Natural killer cell treated with Interleukin-12 subunit alpha and Interleukin-12 subunit beta and Interleukin-15 and Interleukin-18, amount 100 ng/mL, for 72 hours (primary cell): ENCODE measurements around the gene CHST1. TPM values are rescaled to one million over a fixed set of nuclear protein-coding genes. Genes with fewer than 3 reads are reported as not detected.

Experiments
- ATAC-seq, 2 donors: fragments of 150-1000 bp; cut with Tn5 transposase in 1 of 2; sonication (Bioruptor Pico), chemical (Tn5 transposase) in 1 of 2; 2 replicates each; pipeline ENCODE4 v1.10.0; 2021
- DNase-seq: peaks from one replicate; pipeline ENCODE4 v3.0.0; 2022; ENCODE audit warnings: low spot score
- H3K27ac Mint-ChIP-seq, 2 donors: 1 replicate in 1 of 2; 2 replicates in 1 of 2; pipeline ENCODE4 v1.8.0; 2022; ENCODE audit warnings: mixed read lengths in 2 of 2, mild to moderate bottlenecking in 1 of 2, moderate library complexity in 1 of 2
- H3K27me3 Mint-ChIP-seq, 2 donors: 1 replicate in 1 of 2; 2 replicates in 1 of 2; pipeline ENCODE4 v1.8.0; 2022; ENCODE audit warnings: mixed read lengths in 2 of 2
- H3K36me3 Mint-ChIP-seq: one replicate; pipeline ENCODE4 v1.8.0; 2022; ENCODE audit warnings: mixed read lengths
- H3K4me1 Mint-ChIP-seq, 2 donors: 1 replicate in 1 of 2; 2 replicates in 1 of 2; pipeline ENCODE4 v1.8.0; 2022; ENCODE audit warnings: low read depth in 2 of 2, mixed read lengths in 2 of 2, mild to moderate bottlenecking in 1 of 2
- H3K4me3 Mint-ChIP-seq: one replicate; pipeline ENCODE4 v1.8.0; 2022; ENCODE audit warnings: mixed read lengths
- H3K9me3 Mint-ChIP-seq: 2 replicates; pipeline ENCODE4 v1.8.0; 2022; ENCODE audit warnings: mixed read lengths
- total RNA-seq, 2 donors: library from RNA; stranded (reverse); gene quantifications; one replicate each; pipeline ENCODE4 v1.2.3, GENCODE V29; 2022

The CHST1 gene
- total RNA-seq, 2 donors from 2014 or later: not detected

- Mint-ChIP-seq H3K9me3 (no peaks in the 10 kb centered on the region), H3K36me3 (no peaks in the 10 kb centered on the region), H3K27me3 (peaks cover 31 to 34% of the 10 kb centered on the region in 2 donors), H3K4me3 (no peak overlapping the region), H3K4me1 (peaks cover 0 to 2% of the 10 kb centered on the region in 2 donors), H3K27ac (no peak overlapping the region)
- DNase-seq (no peak), ATAC-seq (no peak)
Measured at GRCh38 chr11:45660729-45661438, 4.5 kb downstream of the CHST1 start.

- no peak overlapping the region for H3K4me3 Mint-ChIP-seq
- no peaks in the 10 kb centered on the region for H3K9me3 Mint-ChIP-seq
- no peak for ATAC-seq
- H3K27me3 Mint-ChIP-seq: peaks cover 31 to 34% of the 10 kb centered on the region in 2 donors
- H3K27ac Mint-ChIP-seq: no peak overlapping the region
- no peak for DNase-seq
- peaks cover 0 to 10% of the 10 kb centered on the region in 2 donors for H3K4me1 Mint-ChIP-seq
- no peaks in the 10 kb centered on the region for H3K36me3 Mint-ChIP-seq
Measured at GRCh38 chr11:45659818-45660160, 5.6 kb downstream of the CHST1 start.

GRCh38 chr11:45659031-45659817 is 6.2 kb downstream of the CHST1 start:
- H3K27ac Mint-ChIP-seq: no peak overlapping the region

GRCh38 chr11:45658292-45658991 is 7.0 kb downstream of the CHST1 start:
- H3K36me3 Mint-ChIP-seq: no peaks in the 10 kb centered on the region
- no peaks in the 10 kb centered on the region for H3K9me3 Mint-ChIP-seq
- H3K4me1 Mint-ChIP-seq: peaks cover 0 to 10% of the 10 kb centered on the region in 2 donors
- DNase-seq (no peak), ATAC-seq (peak in 1 of 2 donors; percentile 48)
- H3K27ac Mint-ChIP-seq: no peak overlapping the region
- H3K4me3 Mint-ChIP-seq: no peak overlapping the region
- H3K27me3 Mint-ChIP-seq: peaks cover 29 to 34% of the 10 kb centered on the region in 2 donors

More at GRCh38 chr11:45659031-45659817, 6.2 kb downstream of the CHST1 start:
- DNase-seq (no peak), ATAC-seq (no peak)
- Mint-ChIP-seq H3K27me3 (peaks cover 31 to 34% of the 10 kb centered on the region in 2 donors), H3K9me3 (no peaks in the 10 kb centered on the region), H3K4me1 (peaks cover 0 to 10% of the 10 kb centered on the region in 2 donors), H3K36me3 (no peaks in the 10 kb centered on the region), H3K4me3 (no peak overlapping the region)

- Mint-ChIP-seq H3K27me3 (peaks cover 21 to 28% of the 10 kb centered on the region in 2 donors), H3K27ac (no peak overlapping the region)
Measured at GRCh38 chr11:45657496-45658260, 7.7 kb downstream of the CHST1 start.

GRCh38 chr11:45655831-45656230 is 9.6 kb downstream of the CHST1 start:
- peaks cover 10 to 25% of the 10 kb centered on the region in 2 donors for H3K27me3 Mint-ChIP-seq
- no peak for ATAC-seq
- no peaks in the 10 kb centered on the region for H3K9me3 Mint-ChIP-seq
- peaks cover 0 to 10% of the 10 kb centered on the region in 2 donors for H3K4me1 Mint-ChIP-seq
- no peaks in the 10 kb centered on the region for H3K36me3 Mint-ChIP-seq
- H3K4me3 Mint-ChIP-seq: no peak overlapping the region
- DNase-seq: no peak
- H3K27ac Mint-ChIP-seq: no peak overlapping the region

More at GRCh38 chr11:45657496-45658260, 7.7 kb downstream of the CHST1 start:
- Mint-ChIP-seq H3K9me3 (no peaks in the 10 kb centered on the region), H3K36me3 (no peaks in the 10 kb centered on the region), H3K4me1 (peaks cover 0 to 10% of the 10 kb centered on the region in 2 donors), H3K4me3 (no peak overlapping the region)
- DNase-seq (no peak), ATAC-seq (no peak)

- Mint-ChIP-seq H3K9me3 (no peaks in the 10 kb centered on the region), H3K27me3 (peaks cover 6 to 23% of the 10 kb centered on the region in 2 donors), H3K4me1 (peaks cover 0 to 14% of the 10 kb centered on the region in 2 donors), H3K36me3 (no peaks in the 10 kb centered on the region), H3K4me3 (no peak overlapping the region), H3K27ac (no peak overlapping the region)
- peak; percentile 35 to 64 for ATAC-seq
- no peak for DNase-seq
Measured at GRCh38 chr11:45655347-45655756, 10.1 kb downstream of the CHST1 start.

GRCh38 chr11:45655012-45655283 is 10.5 kb downstream of the CHST1 start:
- DNase-seq: no peak
- H3K27ac Mint-ChIP-seq: no peak overlapping the region

GRCh38 chr11:45654231-45655011 is 11.0 kb downstream of the CHST1 start:
- ATAC-seq (no peak), DNase-seq (no peak)
- H3K27me3 Mint-ChIP-seq: peaks cover 0 to 16% of the 10 kb centered on the region in 2 donors
- peaks cover 0 to 15% of the 10 kb centered on the region in 2 donors for H3K4me1 Mint-ChIP-seq
- H3K4me3 Mint-ChIP-seq: no peak overlapping the region
- no peak overlapping the region for H3K27ac Mint-ChIP-seq
- H3K9me3 Mint-ChIP-seq: no peaks in the 10 kb centered on the region
- H3K36me3 Mint-ChIP-seq: no peaks in the 10 kb centered on the region

More at GRCh38 chr11:45655012-45655283, 10.5 kb downstream of the CHST1 start:
- peaks cover 0 to 15% of the 10 kb centered on the region in 2 donors for H3K4me1 Mint-ChIP-seq
- no peaks in the 10 kb centered on the region for H3K36me3 Mint-ChIP-seq
- peaks cover 2 to 20% of the 10 kb centered on the region in 2 donors for H3K27me3 Mint-ChIP-seq
- ATAC-seq: no peak
- no peak overlapping the region for H3K4me3 Mint-ChIP-seq
- no peaks in the 10 kb centered on the region for H3K9me3 Mint-ChIP-seq

GRCh38 chr11:45653277-45653676 is 12.1 kb downstream of the CHST1 start:
- ATAC-seq: no peak

GRCh38 chr11:45652781-45653180 is 12.6 kb downstream of the CHST1 start:
- peaks cover 0 to 18% of the 10 kb centered on the region in 2 donors for H3K27me3 Mint-ChIP-seq
- no peak overlapping the region for H3K4me3 Mint-ChIP-seq
- DNase-seq (no peak), ATAC-seq (no peak)
- H3K9me3 Mint-ChIP-seq: no peaks in the 10 kb centered on the region
- no peaks in the 10 kb centered on the region for H3K36me3 Mint-ChIP-seq
- peaks cover 0 to 13% of the 10 kb centered on the region in 2 donors for H3K4me1 Mint-ChIP-seq
- H3K27ac Mint-ChIP-seq: no peak overlapping the region

More at GRCh38 chr11:45653277-45653676, 12.1 kb downstream of the CHST1 start:
- Mint-ChIP-seq H3K9me3 (no peaks in the 10 kb centered on the region), H3K36me3 (no peaks in the 10 kb centered on the region), H3K4me3 (no peak overlapping the region), H3K4me1 (peaks cover 0 to 15% of the 10 kb centered on the region in 2 donors), H3K27me3 (peaks cover 0 to 18% of the 10 kb centered on the region in 2 donors), H3K27ac (no peak overlapping the region)
- DNase-seq: no peak

- H3K4me1 Mint-ChIP-seq: peaks cover 0 to 13% of the 10 kb centered on the region in 2 donors
- no peak overlapping the region for H3K4me3 Mint-ChIP-seq
- no peaks in the 10 kb centered on the region for H3K36me3 Mint-ChIP-seq
- DNase-seq (no peak), ATAC-seq (no peak)
- H3K27me3 Mint-ChIP-seq: peaks cover 0 to 21% of the 10 kb centered on the region in 2 donors
- H3K27ac Mint-ChIP-seq: no peak overlapping the region
- no peaks in the 10 kb centered on the region for H3K9me3 Mint-ChIP-seq
Measured at GRCh38 chr11:45651841-45652749, 13.3 kb downstream of the CHST1 start.
